Esophagus squamous epithelium (tissue), 5 donors: ENCODE measurements around the gene TRIM27. TPM values are rescaled to one million over a fixed set of nuclear protein-coding genes. Genes with fewer than 3 reads are reported as not detected.
"Not testable (repeated sequence)": the region's sequence is repeated elsewhere in the genome, so short reads cannot be mapped to it uniquely, and the experiment has no call there.

Experiments used
- DNase-seq: peaks from one replicate; lab custom pipeline; 2025; lab: John Stamatoyannopoulos, UW
- H3K27ac ChIP-seq, 4 donors: fragments of 200-600 bp; sonication (generic); one replicate each; pipeline ENCODE4 v1.5.1; 2016 to 2019; ENCODE audit warnings: mild to moderate bottlenecking in 1 of 4
- H3K27me3 ChIP-seq, 4 donors: fragments of 200-600 bp; sonication (generic); 1 replicate in 3 of 4; 2 replicates in 1 of 4; pipeline versions ENCODE4 v1.5.1 to v1.6.0; 2017 to 2021; ENCODE audit warnings: antibody characterized with exemption in 1 of 4
- H3K36me3 ChIP-seq, 3 donors: fragments of 200-600 bp; sonication (generic); one replicate each; pipeline ENCODE4 v1.5.1; 2016 to 2019
- H3K4me1 ChIP-seq, 3 donors: fragments of 200-600 bp; sonication (generic); one replicate each; pipeline ENCODE4 v1.5.1; 2017 to 2019
- H3K4me3 ChIP-seq, 4 donors: fragments of 200-600 bp; sonication (generic); 1 replicate in 3 of 4; 2 replicates in 1 of 4; pipeline ENCODE4 v1.5.1; 2016 to 2019; ENCODE audit warnings: mild to moderate bottlenecking in 2 of 4, moderate library complexity in 1 of 4
- H3K9me3 ChIP-seq, 3 donors: fragments of 200-600 bp; sonication (generic); one replicate each; pipeline ENCODE4 v1.5.1; 2016 to 2019
- CTCF ChIP-seq, 6 experiments: fragments of 450-650 bp in 4 of 6; fragments of 200-600 bp in 2 of 6; sonication (generic) in 2 of 6; IDR thresholded peaks; one replicate each; pipeline ENCODE4 v1.5.1; 2016 to 2019; ENCODE audit warnings: antibody characterized with exemption in 6 of 6, mild to moderate bottlenecking in 4 of 6, moderate library complexity in 4 of 6
- POLR2A ChIP-seq, 4 donors: fragments of 450-650 bp; IDR thresholded peaks; one replicate each; pipeline ENCODE4 v1.6.1; 2017; ENCODE audit warnings: antibody characterized with exemption in 4 of 4, mild to moderate bottlenecking in 4 of 4, moderate library complexity in 3 of 4
- WGBS, 2 donors: methylation state at CpG; one replicate each; pipeline ENCODE4 v1.1.5; 2018; 5-methylcytosine and 5-hydroxymethylcytosine counted together
- intact Hi-C: fragments of 100-400 bp; cut with DNase I; formaldehyde crosslinking; loops from one replicate; pipeline ENCODE4 v1.15.0; 2022
- total RNA-seq, 4 donors: library from RNA; depleted of rRNA; stranded (reverse); fragments of >200 nt; gene quantifications; one replicate each; pipeline ENCODE4 v1.1.0, GENCODE V29; 2016
- donor health status: DM: yes; HTN: yes; CAD: no.

The TRIM27 gene
- total RNA-seq, 4 donors from 2014 or later = 25.0 to 51.9 (median 30.9) TPM

DNA sequence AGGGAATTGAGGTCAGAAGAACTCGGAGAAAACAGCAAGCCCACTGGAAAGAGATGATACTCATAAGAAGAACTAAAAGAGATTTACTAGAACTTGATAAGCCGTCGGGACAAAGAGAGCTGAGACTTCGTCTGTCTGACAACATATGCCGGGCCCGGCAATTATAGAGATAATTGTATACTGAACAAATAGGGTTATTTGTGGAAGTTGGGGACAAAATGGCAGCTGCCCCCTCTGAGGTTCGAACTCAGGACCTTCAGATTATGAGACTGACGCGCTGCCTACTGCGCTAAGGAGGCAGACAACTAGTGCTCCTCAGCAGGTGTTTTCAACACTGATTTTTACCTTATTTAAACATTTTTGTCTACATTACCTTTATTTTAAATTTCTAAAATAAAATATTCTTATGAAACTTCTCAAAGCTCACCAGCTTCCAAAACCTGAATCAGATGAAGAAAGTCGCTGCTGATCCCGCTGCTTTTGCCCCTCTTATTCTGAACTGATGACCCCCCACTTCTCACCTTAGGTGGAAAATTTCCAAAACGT, 29.3 kb upstream of the TRIM27 start:
- no peak for TF ChIP-seq POLR2A (IDR thresholded peaks at IDR 0.05)
- TF ChIP-seq CTCF (IDR thresholded peaks at IDR 0.05) = no peak
- no peak for DNase-seq
- Histone ChIP-seq H3K27me3 (peaks cover 0 to 34% (median 2%) of the 10 kb centered on the region in 4 donors), H3K4me1 (peaks cover 0 to 23% (median 6%) of the 10 kb centered on the region in 3 donors), H3K9me3 (no peaks in the 10 kb centered on the region), H3K4me3 (peak overlapping the region; percentile 24 to 56 (median 39)), H3K36me3 (no peaks in the 10 kb centered on the region), H3K27ac (no peak overlapping the region)
- intact Hi-C loops = no loop called here
- 22 to 24% methylated on average over 13 of the region's 13 CpGs for WGBS, 2 donors

DNA sequence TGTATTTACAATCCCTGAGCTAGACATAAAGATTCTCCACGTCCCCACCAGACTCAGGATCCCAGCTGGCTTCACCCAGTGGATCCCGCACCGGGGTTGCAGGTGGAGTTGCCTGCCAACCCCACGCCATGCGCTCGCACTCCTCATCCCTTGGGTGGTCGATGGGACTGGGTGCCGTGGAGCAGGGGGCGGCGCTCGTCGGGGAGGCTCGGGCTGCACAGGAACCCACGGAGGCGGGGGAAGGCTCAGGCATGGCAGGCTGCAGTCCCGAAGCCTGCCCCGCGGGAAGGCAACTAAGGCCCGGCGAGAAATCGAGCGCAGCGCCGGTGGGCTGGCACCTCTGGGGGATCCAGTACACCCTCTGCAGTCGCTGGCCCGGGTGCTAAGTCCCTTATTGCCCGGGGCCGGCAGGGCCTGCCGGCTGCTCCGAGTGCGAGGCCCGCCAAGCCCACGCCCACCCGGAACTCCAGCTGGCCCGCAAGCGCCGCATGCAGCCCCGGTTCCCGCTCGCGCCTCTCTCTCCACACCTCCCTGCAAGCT, 25.9 kb upstream of the TRIM27 start:
- 95% methylated on average over 7 of the region's 41 CpGs; no CpG with 5 or more reads in 1 of the 2 donors for WGBS, 2 donors
- H3K4me3 ChIP-seq, H3K36me3 ChIP-seq, H3K27ac ChIP-seq, DNase-seq, H3K9me3 ChIP-seq, intact Hi-C loops: not testable (repeated sequence)
- Histone ChIP-seq H3K27me3 (peaks cover 0 to 13% (median 2%) of the 10 kb centered on the region in 4 donors), H3K4me1 (peaks cover 0 to 19% (median 6%) of the 10 kb centered on the region in 3 donors)

DNA sequence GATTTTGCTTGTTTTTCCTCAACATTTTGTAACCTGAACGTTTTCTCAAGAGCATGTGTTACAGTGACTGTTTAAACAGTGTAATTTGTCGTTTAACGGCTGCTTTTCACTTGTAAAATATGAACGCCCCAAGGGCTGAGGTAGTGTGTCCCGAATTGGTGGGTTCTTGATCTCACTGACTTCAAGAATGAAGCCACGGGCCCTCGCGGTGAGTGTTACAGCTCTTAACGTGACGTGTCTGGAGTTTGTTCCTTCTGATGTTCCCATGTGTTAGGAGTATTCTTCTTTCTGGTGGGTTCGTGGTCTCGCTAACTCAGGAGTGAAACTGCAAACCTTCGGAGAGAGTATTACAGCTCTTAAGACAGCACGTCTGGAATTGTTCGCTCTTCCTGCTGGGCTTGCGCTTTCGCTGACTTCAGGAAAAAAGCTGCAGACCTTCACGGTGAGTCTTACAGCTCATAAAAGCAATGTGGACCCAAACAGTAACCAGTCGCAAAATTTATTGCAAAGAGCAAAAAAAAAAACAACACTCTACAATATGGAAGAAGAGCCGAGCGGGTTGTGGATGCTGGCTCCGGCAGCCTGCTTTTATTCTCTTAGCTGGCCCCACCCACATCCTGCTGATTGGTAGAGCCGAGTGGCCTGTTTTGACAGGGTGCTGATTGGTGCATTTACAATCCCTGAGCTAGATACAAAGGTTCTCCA, 25.1 kb upstream of the TRIM27 start:
- intact Hi-C loops = no loop called here
- WGBS, 2 donors = 84 to 87% methylated on average over 21 to 23 of the region's 23 CpGs
- Histone ChIP-seq H3K27ac (no peak overlapping the region), H3K27me3 (peaks cover 0 to 6% (median under 1%) of the 10 kb centered on the region in 4 donors), H3K9me3 (no peaks in the 10 kb centered on the region), H3K4me3 (no peak overlapping the region), H3K4me1 (peaks cover 3 to 22% (median 5%) of the 10 kb centered on the region in 3 donors), H3K36me3 (no peaks in the 10 kb centered on the region)
- TF ChIP-seq CTCF (IDR thresholded peaks at IDR 0.05) = no peak
- no peak for TF ChIP-seq POLR2A (IDR thresholded peaks at IDR 0.05)
- no peak for DNase-seq

DNA sequence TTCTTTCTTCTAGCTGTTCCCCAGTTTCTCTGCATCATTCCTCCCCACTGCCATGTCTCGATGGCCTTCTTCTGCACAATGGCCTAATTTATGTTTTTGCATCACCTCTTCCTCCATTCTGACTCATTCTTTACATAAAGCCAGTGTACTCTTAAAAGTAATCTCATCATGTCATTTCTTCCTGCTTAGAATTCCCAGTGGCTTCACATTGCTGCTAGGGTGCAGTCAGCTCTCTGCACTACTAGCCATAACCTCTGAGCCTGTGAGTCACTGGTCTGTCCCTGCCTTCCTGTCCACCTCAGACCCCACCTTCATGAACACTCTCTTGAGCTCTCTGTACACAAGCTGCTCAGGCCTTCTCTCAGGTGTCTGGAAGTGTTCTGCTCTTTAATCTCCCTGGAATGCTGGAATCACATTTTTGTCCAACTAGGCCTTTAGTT, 24.1 kb upstream of the TRIM27 start:
- peaks cover 8 to 22% (median 11%) of the 10 kb centered on the region in 3 donors for H3K4me1 ChIP-seq
- H3K27ac ChIP-seq = peak overlapping the region in 1 of 4 donors; percentile 45
- no peaks in the 10 kb centered on the region for H3K27me3 ChIP-seq
- H3K9me3 ChIP-seq = no peaks in the 10 kb centered on the region
- no peaks in the 10 kb centered on the region for H3K36me3 ChIP-seq
- H3K4me3 ChIP-seq = no peak overlapping the region
- intact Hi-C loops = no loop called here
- no peak for DNase-seq
- WGBS, 2 donors = 55 to 67% methylated on average over 1 of the region's 1 CpG
- TF ChIP-seq POLR2A (IDR thresholded peaks at IDR 0.05) (no peak), CTCF (IDR thresholded peaks at IDR 0.05) (no peak)

DNA sequence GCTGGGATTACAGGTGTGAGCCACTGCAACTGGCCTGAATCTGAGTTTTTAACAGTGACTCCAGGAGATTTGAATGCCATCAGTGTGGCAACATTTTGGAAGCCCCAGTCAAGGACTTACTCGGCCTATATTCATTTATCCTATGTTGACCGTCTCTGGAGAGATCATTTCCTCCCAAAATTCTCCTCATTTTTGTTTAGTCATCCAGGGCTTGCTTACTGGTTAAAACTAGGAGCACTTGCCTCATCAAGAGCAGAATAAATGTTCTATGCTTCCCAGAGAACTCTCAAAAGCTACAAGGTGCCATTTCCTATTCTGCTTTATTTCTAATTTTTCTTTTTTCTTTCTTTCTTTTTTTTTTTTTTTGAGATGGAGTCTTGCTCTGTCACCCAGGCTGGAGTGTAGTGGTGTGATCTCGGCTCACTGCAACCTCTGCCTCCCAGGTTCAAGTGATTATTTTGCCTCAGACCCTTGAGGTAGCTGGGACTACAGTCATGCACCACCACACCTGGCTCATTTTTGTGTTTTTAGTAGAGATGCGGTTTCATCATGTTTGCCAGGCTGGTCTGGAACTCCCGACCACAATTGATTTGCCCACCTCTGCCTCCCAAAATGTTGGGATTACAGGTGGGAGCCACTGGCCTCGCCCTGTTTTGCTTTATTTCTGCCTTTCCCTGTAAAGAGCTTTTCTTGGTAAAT, 23.4 kb upstream of the TRIM27 start:
- H3K9me3 ChIP-seq = no peaks in the 10 kb centered on the region
- intact Hi-C loops = no loop called here
- H3K36me3 ChIP-seq = no peaks in the 10 kb centered on the region
- H3K4me3 ChIP-seq = no peak overlapping the region
- 77 to 81% methylated on average over 6 of the region's 6 CpGs for WGBS, 2 donors
- no peak for DNase-seq
- TF ChIP-seq CTCF (IDR thresholded peaks at IDR 0.05) (no peak), POLR2A (IDR thresholded peaks at IDR 0.05) (no peak)
- no peak overlapping the region for H3K27ac ChIP-seq
- H3K4me1 ChIP-seq = peaks cover 8 to 25% (median 11%) of the 10 kb centered on the region in 3 donors
- H3K27me3 ChIP-seq = no peaks in the 10 kb centered on the region
